Ovary (tissue), 3 donors: ENCODE data around the gene BRS3.

Source experiments
- CTCF ChIP-seq, 3 donors: fragments of 450-650 bp in 2 of 3; fragments of 200-600 bp in 1 of 3; IDR thresholded peaks; one replicate each; pipeline versions ENCODE4 v1.5.1 to v1.8.0; 2016 to 2022; ENCODE audit warnings: antibody characterized with exemption in 3 of 3, mild to moderate bottlenecking in 1 of 3
- EP300 ChIP-seq: sonication (generic); formaldehyde crosslinking; IDR thresholded peaks from one replicate; pipeline ENCODE4 v1.6.1; 2017; ENCODE audit warnings: antibody characterized with exemption
- POLR2A ChIP-seq: fragments of 450-650 bp; IDR thresholded peaks from one replicate; pipeline ENCODE4 v1.6.1; 2017; ENCODE audit warnings: antibody characterized with exemption, mild to moderate bottlenecking, moderate library complexity
- donor health status: DM: no; HTN: no; CAD: no.

GRCh38 chrX:136487647-136488046 is at the start of gene BRS3:
- TF ChIP-seq CTCF (IDR thresholded peaks at IDR 0.05) = no peak
- no peak for TF ChIP-seq EP300
- no peak for TF ChIP-seq POLR2A
